Astrocyte of the cerebellum (primary cell): ENCODE data around the gene MAG.

Source experiments
- DNase-seq: peaks from one replicate; pipeline ENCODE4 v3.0.0-alpha.2; 2011; ENCODE audit warnings: low read depth
- H3K4me3 ChIP-seq: 2 replicates; pipeline ENCODE4 v1.5.1; 2011; ENCODE audit warnings: mild to moderate bottlenecking, low read depth, low read length, moderate library complexity
- CTCF ChIP-seq: IDR thresholded peaks from 2 replicates; pipeline ENCODE4 v1.5.1; 2012; ENCODE audit warnings: low read length, low read depth, moderate library complexity, mild to moderate bottlenecking; ENCODE audit errors: missing control alignments
- in situ Hi-C: cut with HindIII; loops from 2 replicates; pipeline ENCODE4 v1.10.0; 2017; ENCODE audit warnings: low sequenced_read_pairs

Gene MAG

GRCh38 chr19:35265900-35266519 is 26.0 kb upstream of the MAG start:
- DNase-seq = no peak
- TF ChIP-seq CTCF = no peak
- no peak overlapping the region for H3K4me3 ChIP-seq
- in situ Hi-C loops = no loop called here

- DNase-seq = no peak
Measured at GRCh38 chr19:35266520-35267352, 25.2 kb upstream of the MAG start.

GRCh38 chr19:35267353-35267817 is 24.6 kb upstream of the MAG start:
- peak overlapping the region; percentile 85 for H3K4me3 ChIP-seq
- no peak for TF ChIP-seq CTCF
- no peak for DNase-seq
- in situ Hi-C loops = no loop called here

More at GRCh38 chr19:35266520-35267352, 25.2 kb upstream of the MAG start:
- in situ Hi-C loops = no loop called here
- TF ChIP-seq CTCF = no peak
- peak overlapping the region; percentile 85 for H3K4me3 ChIP-seq

GRCh38 chr19:35267818-35268535 is 24.0 kb upstream of the MAG start:
- H3K4me3 ChIP-seq = peak overlapping the region; percentile 85
- TF ChIP-seq CTCF = no peak
- DNase-seq = no peak
- in situ Hi-C loops = no loop called here

GRCh38 chr19:35268536-35269437 is 23.2 kb upstream of the MAG start, which contains the start of gene USF2:
Gene USF2, plus strand, starts transcription at chr19:35268962. Its CDS starts 140 bp downstream, at chr19:35269102.
- no peak for DNase-seq
- in situ Hi-C loops = no loop called here

More at GRCh38 chr19:35268536-35269437, 23.2 kb upstream of the MAG start, which contains the start of gene USF2:
- TF ChIP-seq CTCF = no peak
- peak within 1 kb of the TSS; percentile 85 for H3K4me3 ChIP-seq
